Dermis blood vessel endothelial cell (primary cell): Measurements from ENCODE around the gene ELOF1. TPM values are rescaled to one million over a fixed set of nuclear protein-coding genes. Genes with fewer than 3 reads are reported as not detected.
"Not testable (repeated sequence)": the region's sequence is repeated elsewhere in the genome, so short reads cannot be mapped to it uniquely, and the experiment has no call there.

ENCODE experiments used
- DNase-seq: peaks from one replicate; pipeline ENCODE4 v3.0.0; 2010
- total RNA-seq: library from RNA; depleted of rRNA; stranded (reverse); fragments of >200 nt; gene quantifications from 2 replicates; pipeline ENCODE4 v1.2.3, GENCODE V29; 2014

The ELOF1 gene
- total RNA-seq, 1 donor from 2014 or later, result 24.5 TPM

DNA sequence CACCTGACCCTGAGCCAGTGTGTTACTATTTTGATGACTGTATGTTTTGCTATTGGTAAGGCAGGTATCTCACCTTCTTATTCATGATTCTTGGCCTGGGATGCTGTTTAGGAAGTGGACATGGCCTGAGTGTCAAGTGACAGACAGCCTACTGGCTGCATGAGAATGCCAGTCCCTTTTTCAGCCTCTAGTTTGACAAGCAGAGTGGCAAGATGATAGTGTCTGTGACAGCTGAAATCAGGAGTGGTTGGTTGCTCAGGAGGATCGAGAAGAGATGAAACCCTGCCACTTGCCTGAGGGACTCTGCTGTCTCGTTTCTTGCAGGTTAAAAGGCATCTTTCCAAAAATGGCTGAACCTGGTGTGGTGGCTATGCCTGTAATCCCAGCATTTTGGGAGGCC lies 7.1 kb upstream of the ELOF1 start:
- DNase-seq, result no peak

DNA sequence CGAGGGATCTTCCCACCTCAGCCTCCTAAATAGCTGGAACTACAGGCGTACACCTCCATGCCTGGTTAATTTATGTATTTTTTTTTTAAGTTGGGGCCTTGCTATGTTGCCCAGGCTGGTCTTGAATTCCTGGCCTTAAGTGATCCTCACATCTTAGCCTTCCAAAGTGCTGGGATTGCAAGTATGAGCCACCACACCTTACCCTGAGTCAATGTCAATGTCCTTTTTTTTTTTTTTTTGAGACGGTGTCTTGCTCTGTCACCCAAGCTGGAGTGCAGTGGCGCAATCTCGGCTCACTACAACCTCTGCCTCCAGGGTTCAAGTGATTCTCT lies 6.6 kb upstream of the ELOF1 start:
- DNase-seq, result not testable (repeated sequence)

DNA sequence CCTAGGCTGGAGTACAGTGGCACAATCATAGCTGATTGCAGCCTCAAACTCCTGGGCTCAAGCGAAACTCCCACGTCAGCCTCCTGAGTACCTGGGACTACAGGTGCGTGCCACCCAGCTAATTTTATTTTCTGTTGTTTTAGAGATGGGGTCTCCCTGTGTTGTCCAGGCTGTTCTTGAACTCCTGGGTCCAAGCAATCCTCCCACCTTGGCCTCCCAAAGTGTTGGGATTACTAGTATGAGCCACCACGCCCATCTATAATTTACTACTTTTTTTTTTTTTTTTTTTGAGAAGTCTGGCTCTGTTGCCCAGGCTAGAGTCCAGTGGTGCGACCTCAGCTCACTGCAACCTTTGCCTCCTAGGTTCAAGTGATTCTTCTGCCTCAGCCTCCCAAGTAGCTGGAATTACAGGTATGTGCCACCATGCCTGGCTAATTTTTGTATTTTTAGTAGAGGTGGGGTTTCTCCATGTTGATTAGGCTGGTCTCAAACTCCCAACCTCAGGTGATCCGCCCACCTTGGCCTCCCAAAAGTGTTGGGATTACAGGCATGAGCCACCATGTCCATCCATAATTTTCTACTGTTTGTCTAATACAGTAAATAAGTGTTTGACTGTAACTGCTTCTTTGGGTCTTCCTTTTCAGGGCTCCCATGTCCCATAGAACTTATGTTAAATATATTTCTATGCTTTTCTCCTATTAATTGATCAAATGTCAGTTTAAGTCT lies 5.2 kb upstream of the ELOF1 start:
- not testable (repeated sequence) for DNase-seq

DNA sequence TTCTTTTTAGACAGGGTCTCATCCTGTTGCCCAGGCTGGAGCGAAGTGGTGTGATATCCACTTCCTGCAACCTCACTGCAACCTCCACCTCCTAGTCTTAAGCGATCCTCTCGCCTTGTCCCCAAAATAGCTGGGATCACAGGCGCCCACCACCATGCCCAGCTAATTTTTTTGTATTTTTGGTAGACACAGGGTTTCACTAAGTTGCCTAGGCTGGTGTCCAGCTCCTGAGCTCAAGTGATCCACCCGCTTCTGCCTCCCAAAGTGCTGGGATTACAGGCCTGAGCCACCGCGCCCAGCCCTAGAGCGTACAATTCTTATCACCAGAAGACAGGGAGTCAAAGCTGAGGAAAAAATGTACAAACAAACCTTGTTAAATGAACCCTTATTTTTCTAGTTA lies 4.5 kb upstream of the ELOF1 start:
- no peak for DNase-seq

DNA sequence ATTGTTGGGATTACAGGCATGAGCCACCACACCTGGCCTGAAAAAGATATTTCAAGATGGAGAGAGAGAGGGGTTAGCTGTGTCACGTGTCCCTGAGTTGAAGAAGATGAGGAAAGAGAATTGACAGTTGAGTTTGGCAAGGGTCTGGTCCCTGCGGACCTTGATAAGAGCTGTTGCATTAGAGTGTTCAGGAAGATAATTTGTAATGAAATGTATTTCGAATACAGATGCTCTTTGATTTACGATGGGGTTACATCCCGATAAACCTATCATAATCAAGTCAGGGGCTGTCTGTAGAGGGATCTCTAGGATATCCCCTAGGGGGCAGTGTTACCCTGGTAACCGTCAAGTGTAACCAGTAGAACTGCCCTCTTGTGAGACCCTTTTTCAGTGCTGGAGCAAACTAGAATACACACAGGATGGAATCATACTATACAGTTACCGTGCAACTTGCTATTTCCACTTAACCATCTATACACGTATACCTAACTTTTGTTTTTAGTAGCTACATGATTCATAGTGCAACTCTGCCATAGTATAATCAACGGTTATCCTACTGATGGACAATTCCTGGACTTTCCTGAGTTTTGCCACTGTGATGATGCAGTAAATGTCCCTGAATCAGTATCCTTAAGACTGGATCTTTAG lies 1.5 kb upstream of the ELOF1 start:
- peak; percentile 85 for DNase-seq

DNA sequence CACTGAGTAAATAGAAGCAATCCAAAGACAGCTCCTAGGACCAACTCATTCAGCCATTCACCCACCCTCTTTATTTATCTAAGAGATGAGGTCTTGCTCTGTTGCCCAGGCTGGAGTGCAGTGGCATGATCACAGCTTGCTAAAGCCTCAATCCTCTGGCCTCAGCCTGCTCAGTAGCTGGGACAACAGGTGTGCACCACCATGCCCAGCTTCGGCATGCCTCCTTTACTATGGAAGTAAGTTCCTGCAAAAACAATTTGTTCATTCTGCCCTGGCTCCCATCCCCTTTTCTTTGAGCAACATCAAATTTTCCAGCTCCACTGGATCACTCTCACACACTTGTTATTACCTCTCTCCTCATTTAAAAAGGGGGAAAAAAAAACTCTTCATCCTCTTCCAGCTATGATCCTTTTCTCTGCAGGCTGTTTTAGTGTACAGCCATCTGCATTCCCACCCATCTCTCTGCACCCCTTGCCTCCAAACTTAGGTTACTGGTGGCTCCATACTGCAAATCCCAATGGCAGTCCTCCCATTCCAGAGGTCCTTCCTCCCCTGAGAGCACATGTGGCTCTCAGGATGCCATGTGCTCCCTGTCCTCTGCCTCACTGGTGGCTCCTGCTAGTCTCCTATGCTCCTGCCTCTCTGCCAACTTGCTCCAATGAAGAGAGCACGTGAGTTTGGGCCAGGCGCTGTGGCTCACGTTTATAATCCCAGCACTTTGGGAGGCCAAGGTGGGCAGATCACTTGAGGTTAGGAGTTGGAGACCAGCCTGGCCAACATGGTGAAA lies 2.2 kb downstream of the ELOF1 start:
- no peak for DNase-seq

DNA sequence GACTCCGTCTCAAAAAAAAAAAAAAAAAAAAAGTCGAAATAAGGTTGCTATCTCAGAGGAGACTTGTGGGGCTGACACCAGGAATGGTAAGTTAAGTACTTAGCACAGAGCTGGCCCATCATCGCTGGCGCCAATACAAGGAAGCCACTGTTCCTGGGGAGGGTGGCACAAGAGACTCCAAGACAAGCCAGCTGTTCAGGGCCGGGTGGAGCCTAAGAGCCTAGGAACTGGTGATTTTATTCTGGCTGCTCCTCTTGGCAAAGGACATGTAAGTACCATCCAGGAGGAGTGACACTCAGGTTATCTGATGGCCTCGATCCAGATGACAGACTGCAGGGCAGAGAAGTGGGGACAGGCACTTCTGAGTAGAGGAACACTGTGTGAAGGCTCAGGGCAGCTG lies 3.8 kb downstream of the ELOF1 start:
- DNase-seq, result no peak

DNA sequence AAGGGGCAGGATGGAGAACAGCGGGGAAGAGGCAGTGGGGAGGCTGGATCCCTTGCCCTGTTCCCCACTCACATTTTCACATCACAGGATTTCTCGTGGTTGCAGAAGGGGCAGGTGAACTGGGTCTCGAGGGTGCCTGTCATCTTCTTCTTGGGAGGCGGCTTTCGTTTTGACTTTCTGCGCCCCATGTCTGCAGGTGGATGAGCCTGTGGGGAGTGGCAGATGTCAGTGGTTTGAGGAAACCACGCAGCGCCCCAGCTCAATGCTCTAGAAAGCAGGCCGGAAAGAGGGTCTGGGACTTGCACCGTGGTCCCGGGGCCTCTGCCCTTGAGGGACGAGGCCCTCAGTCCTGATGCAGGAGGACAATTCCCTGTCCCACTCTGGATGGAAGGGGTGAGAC lies 4.9 kb downstream of the ELOF1 start:
- DNase-seq, result no peak

DNA sequence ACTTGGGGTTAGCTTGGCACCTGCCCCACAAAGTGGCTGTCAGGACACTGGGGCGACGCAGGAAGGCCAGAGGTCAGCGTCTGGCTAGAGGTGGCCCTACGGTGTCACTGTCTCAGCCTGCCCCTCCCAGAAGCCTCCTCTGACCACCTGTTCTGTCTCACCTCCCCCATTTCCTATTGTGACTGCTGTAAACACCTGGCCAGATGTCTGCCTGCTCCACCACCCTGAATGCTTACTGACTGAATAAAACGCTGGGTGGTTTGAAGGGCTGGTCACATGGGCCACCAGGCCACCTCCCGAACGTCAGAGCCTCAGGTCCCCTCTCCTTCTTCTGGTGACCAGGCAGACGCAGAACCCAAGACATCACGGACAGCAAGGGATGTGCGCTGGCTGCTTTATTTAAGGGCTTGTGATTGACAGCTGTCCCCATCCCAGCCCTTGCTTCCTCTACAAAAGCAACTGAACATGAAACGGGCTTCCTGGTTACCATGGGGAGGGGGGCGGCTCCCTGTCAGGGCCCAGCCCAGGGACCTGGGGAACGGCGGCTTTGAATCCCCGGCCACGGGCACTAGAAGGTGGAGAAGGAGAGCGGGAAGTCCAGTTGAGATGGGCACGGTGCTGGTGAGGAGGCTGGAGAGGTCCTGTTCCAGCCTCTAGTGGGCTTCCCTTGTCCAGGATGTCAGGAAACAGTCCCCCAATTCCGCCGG lies 6.2 kb downstream of the ELOF1 start:
- no peak for DNase-seq

DNA sequence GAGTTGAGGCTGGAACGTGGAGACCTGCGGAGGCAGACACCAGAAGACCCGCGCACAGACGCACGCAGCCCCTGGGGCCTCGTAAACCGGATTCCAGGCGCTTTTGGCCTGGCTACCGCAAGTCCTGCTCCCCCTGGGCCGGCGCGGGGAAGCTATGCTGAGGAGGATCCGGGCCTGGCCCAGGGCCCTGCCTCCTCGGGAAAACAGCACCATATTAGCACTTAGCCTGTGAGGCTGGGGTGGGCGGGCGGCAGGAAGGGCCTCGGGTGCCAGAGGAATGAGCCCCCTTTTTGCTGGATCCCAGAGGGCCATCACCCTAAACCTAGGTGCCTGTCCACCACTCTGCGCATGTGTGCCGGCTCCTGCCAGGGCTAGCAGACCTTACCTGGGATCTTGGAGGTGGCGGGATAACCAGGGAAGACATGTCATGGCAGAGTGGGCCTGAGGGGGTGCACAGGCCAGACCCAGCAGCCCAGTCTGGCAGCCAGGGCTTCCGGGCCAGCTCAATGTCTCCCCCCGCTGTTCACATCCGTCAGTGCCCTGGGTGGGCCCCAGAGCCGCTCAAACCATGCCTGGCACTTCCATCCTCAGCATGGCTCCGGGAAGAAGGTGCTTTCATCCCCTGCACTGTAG lies 7.3 kb downstream of the ELOF1 start:
- DNase-seq, result peak; percentile 30

DNA sequence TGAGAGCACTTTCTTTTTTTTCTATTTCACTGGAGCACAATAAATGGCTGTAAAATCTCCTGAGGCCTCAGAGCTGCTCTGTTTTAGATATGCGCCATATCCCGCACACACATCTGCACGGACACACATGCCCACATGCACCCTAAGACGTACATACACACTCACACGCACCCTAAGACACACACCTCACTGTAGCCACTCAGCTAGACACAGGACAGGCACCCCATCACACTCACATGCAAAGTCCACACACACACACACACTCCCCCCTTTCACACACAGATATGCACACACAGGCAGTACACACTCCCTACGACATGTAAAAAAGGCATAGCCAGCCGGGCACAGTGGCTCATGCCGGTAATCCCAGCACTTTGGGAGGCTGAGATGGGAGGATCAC lies 8.8 kb downstream of the ELOF1 start:
- DNase-seq, result no peak

DNA sequence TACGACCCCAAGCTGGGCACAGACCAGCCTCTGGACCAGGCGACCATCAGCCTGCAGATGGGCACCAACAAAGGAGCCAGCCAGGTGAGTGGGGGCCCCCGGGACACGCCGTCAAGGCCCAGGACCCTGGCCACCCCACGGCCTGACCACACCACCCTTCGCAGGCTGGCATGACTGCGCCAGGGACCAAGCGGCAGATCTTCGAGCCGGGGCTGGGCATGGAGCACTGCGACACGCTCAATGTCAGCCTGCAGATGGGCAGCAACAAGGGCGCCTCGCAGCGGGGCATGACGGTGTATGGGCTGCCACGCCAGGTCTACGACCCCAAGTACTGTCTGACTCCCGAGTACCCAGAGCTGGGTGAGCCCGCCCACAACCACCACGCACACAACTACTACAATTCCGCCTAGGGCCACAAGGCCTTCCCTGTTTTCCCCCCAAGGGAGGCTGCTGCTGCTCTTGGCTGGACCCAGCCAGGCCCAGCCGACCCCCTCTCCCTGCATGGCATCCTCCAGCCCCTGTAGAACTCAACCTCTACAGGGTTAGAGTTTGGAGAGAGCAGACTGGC lies 9.6 kb downstream of the ELOF1 start:
- no peak for DNase-seq

DNA sequence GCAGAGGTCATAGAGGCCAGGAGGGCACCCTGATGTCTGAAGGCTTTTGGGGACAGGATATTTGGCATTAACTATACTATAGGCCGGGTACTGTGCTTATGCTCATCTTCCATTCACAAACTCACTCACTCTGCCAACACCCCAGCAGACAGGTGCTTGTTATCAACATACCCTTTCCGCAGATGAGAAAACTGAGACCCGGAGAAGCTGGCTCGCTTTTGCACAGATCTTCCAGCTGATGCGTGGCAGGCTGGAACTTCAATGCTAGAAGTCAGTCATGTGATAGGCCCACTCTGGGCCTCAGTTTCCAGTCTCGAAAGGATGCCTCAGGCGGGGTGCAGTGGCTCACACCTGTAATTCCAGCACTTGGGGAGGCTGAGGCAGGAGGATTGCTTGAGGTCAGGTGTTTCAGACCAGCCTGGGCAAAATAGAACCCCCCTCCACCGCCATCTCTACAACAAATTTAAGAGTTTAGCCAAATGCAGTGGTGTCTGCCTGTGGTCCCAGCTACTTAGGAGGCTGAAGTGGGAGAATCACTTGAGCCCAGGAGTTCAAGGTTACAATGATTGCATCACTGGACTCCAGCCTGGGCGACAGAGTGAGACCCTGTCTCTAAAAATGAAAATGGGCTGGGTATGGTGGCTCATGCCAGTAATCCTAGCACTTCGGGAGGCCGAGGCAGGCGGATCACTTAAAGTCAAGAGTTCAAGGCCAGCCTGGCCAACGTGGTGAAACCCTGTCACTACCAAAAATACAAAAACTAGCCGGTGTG lies 10.9 kb downstream of the ELOF1 start:
- no peak for DNase-seq

DNA sequence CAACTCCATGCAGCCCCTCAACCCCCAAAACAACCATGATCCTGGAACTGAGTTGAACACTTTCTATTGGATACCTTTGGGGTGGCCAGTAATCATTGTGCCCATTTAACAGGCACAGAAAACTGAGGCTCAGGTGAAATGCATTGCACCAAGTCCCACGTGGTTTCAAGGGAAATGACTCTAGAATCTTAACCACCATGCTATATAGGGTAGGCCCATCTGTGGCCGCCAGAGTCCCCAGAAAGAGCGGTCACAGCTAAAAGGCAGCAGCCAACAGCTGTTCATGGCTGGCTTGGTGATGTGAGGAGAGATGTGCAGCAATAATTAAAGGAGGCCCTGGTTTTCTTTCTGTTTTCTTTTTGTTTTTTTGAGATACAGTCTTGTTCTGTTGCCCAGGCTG lies 17.8 kb downstream of the ELOF1 start:
- no peak for DNase-seq

DNA sequence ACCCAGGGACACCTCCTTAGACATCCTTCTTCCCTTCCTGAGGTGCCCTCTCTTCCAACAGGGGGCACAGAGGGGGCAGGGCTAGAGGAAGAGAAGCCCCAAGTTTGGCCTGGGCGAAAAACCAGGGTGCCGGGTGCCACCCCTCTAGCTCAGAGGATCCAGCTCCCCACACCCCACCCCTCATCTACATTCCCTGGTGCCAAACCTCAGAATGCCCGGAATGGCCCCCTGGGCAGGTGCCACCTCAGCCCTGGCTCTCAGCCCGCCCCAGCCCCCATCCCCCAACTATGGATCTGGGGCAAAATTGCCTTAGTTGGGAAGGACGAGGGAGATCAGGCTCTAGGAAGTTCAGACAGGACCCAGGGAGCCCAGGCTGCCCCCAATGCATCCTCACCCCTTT lies 18.4 kb downstream of the ELOF1 start:
- DNase-seq, result no peak

DNA sequence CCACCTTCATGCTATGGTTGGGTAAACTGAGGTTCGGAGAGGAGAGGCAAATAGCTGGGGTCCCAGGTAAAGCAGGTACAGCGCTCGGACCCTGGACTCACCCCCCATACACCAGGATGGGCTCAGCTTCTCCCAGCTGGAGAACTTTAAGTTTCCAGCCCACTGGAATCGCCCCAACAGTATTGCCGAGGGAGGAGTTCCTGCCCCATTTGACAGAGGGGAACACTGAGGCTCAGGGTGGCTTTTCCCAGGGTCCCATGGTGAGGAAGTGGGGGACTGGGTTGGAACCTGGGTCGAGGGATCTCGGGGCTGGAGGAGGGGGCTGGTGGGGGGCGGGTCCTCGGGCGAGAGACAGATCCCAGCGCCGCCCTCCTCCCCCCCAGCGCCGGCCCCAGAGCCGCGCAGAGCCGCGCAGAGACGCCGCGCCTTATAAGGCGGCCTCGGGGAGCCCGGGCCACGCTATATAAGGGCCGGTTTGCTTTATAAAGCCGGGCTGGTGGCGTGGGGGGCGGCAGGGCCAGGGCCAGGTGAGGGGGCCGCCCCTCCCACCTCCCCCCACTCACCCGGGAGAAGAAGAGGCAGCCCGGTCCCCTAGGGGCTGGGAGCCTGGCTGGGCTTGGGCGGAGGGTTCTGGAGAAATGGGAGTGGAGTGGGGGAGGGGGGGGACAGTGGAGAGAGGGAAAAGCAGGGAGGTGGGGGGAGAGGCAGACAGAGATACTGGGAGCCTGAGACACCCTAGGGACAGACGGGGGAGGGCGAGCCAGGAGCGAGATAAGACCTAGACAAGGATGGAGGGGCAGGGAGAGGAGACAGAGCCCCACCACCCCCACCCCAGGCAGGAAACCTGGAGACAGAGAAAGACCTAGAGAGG lies 19.3 kb downstream of the ELOF1 start:
- DNase-seq, result no peak

DNA sequence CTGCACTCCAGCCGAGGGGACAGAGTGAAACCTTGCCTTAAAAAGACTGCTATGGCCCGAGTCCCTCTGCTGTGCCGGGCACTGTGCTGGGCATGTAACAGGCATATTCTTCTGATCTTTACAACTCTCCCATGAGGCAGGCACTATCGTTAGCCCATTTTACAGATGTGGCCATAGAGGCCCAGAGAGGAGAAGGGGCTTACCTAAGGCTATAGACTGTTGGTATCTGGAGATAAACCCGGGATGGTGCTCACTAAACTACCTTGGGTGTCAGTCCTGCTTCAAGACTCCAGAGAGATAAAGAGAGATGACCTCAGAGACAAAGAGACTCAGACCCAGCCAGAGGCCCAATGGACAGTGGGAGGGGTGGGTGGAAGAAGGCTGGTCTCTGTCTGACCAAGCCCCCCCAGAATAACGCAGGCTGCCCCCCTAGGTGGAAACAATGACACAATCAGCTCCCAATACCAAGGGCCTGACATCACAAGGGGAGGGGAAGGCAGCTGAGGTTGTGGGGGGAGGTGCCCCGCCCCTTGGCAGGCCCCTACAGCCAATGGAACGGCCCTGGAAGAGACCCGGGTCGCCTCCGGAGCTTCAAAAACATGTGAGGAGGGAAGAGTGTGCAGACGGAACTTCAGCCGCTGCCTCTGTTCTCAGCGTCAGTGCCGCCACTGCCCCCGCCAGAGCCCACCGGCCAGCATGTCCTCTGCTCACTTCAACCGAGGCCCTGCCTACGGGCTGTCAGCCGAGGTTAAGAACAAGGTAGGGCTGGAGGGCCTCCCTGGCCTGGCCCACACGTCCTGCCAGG lies 20.6 kb downstream of the ELOF1 start, which contains the start of gene CNN1:
Gene CNN1 (plus strand): TSS at position 620 of the 805 bp plus-strand sequence. CDS start 77 bp downstream, at position 697.
- DNase-seq, result peak; percentile 17

DNA sequence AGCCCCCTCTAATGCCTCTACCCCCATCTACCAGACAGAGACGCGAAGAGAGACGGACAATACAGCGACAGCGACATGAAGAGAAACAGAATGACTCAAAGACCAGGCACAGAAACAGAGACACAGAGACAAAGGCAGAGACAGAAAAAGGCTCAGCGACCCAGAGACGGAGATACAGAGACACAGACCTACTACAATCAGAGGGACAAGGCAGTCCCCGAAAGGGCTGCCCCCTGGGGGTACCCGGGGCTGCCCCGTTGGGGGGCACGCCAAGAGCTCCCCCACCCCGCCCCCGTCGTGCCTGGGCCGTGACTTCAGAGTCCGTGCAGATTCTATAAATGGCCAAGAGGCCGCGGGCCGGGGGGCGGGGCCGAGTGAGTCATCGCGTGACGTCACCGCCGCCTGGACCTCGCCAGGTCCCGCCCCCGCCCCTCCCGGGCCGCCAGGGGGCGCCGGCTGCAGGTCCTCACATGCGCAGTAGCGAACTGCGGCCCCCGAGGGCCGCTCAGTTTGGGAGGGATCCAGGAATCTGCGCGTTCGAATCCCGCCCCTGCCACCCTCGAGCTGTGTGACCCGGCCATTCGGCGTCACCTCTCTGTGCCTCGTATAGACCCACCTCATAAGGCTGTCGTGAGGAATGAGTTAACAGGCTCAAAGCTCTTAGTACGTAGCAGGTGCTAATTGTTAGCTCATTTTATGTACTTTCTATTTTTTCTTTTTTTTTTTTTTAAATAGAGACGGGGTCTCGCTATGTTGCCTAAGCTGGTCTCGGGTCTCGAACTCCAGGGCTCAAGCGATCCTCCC lies 23.0 kb downstream of the ELOF1 start:
- peak; percentile 90 for DNase-seq

DNA sequence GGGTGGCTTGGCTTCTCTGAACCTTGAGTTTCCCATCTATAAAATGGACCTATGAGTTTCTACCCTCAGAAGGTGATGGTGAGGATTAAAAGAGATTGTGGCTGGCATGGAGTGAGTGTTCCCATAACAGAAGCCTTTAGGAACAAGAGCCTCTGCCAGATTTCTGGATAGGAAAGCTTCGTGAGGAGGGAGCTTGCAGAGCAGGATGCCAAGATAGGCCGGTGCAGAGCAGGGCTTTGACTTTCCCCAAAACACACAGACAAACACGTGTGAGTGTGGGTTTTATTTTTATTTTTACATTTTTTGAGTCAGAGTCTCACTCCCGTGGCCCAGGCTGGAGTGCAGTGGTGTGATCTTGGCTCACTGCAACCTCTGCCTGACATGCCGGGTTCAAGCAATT lies 24.1 kb downstream of the ELOF1 start:
- DNase-seq, result no peak
